H1 (cell line): ENCODE data around the gene CWC25. TPM values are rescaled to one million over a fixed set of nuclear protein-coding genes. Genes with fewer than 3 reads are reported as not detected.

Experiments used
- KDM4A ChIP-seq: IDR thresholded peaks from one replicate; pipeline ENCODE4 v1.7.1; 2012; ENCODE audit warnings: low read depth, mild to moderate bottlenecking, moderate library complexity, low read length, inconsistent platforms; ENCODE audit not compliant: severe bottlenecking
- KDM5A ChIP-seq: fragments of 200-600 bp; IDR thresholded peaks from 2 replicates; pipeline ENCODE4 v1.7.1; 2012; ENCODE audit warnings: mild to moderate bottlenecking, low read length, inconsistent platforms, mixed read lengths
- polyA plus RNA-seq, 7 experiments: library from polyadenylated mRNA; depleted of rRNA in 3 of 7; stranded (reverse) in 5 of 7; unstranded in 2 of 7; fragments of >200 nt in 5 of 7; fragments of 200-250 nt in 2 of 7; gene quantifications; 1 replicate in 5 of 7; 2 replicates in 1 of 7; 4 replicates in 1 of 7; pipeline versions ENCODE4 v1.2.1 to v1.2.3, GENCODE V29; 2011 to 2013; ENCODE audit warnings: missing spikeins in 2 of 7, mixed read lengths in 2 of 7
- total RNA-seq: library from RNA; stranded (reverse); fragmentation: NEBNext Ultra II Directional; extraction: Animal tissue kit (Norgen Biotek cat#: 25700); gene quantifications from 2 replicates; pipeline ENCODE4 v1.2.1, GENCODE V29; 2021

The CWC25 gene
- total and polyA plus RNA-seq, 2 of the 8 experiments (the other 6 are each of a cell fraction or from before 2014, with no cell fraction given) = 11.1 to 13.1 TPM

DNA sequence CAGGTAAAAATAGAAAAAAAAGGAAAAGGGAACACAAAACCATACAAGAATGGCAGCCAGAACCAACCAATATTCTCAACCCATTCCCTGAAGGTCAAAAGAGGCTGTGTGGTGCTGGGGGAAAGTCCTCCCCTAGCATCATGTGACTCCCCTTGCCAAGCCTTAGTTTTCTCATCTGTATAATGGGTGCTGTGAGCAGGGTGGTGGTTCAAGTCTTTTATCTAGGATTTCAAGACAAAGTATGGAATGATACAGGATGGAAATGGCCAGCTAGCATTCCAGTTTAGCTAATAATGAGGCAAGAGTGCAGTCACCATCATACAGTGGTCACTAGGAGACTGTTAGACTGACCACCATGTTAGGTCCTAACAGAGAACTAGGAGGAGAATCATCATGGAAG is 51.9 kb downstream of the CWC25 start (continued):
- TF ChIP-seq KDM5A (no peak), KDM4A (no peak)
